Liver (tissue), 9 donors: Measurements from ENCODE around the gene NRF1. TPM values are rescaled to one million over a fixed set of nuclear protein-coding genes. Genes with fewer than 3 reads are reported as not detected.
"Not testable (repeated sequence)": the region's sequence is repeated elsewhere in the genome, so short reads cannot be mapped to it uniquely, and the experiment has no call there.

Experiments
- DNase-seq: peaks from one replicate; pipeline ENCODE4 v3.0.0-alpha.2; 2017; ENCODE audit warnings: low spot score
- H3K27ac ChIP-seq, 2 donors: one replicate each; pipeline ENCODE4 v1.7.0; 2013; ENCODE audit warnings: inconsistent platforms in 2 of 2, low read length in 2 of 2, control low read depth in 1 of 2, low read depth in 1 of 2, mild to moderate bottlenecking in 1 of 2
- H3K27me3 ChIP-seq, 4 donors: one replicate each; pipeline versions ENCODE4 v1.6.1 to v1.7.0; 2013; ENCODE audit warnings: low read length in 3 of 4, inconsistent platforms in 1 of 4, mild to moderate bottlenecking in 1 of 4, moderate library complexity in 1 of 4; ENCODE audit not compliant: control insufficient read depth in 4 of 4, insufficient read depth in 4 of 4
- H3K36me3 ChIP-seq, 4 donors: one replicate each; pipeline versions ENCODE4 v1.6.1 to v1.7.0; 2013; ENCODE audit warnings: low read length in 3 of 4, mild to moderate bottlenecking in 3 of 4, low read depth in 1 of 4, moderate library complexity in 1 of 4; ENCODE audit not compliant: control insufficient read depth in 4 of 4, insufficient read depth in 3 of 4
- H3K4me1 ChIP-seq, 4 donors: one replicate each; pipeline versions ENCODE4 v1.6.1 to v1.7.0; 2013; ENCODE audit warnings: low read length in 3 of 4, mild to moderate bottlenecking in 3 of 4, moderate library complexity in 1 of 4; ENCODE audit not compliant: control insufficient read depth in 4 of 4, insufficient read depth in 4 of 4
- H3K4me3 ChIP-seq, 3 donors: one replicate each; pipeline versions ENCODE4 v1.6.1 to v1.7.0; 2013; ENCODE audit warnings: low read length in 3 of 3, control low read depth in 1 of 3, low read depth in 1 of 3, mild to moderate bottlenecking in 1 of 3
- H3K9ac ChIP-seq, 2 donors: one replicate each; pipeline ENCODE4 v1.7.0; 2013; ENCODE audit warnings: low read length in 2 of 2, mild to moderate bottlenecking in 2 of 2, moderate library complexity in 2 of 2, control low read depth in 1 of 2, low read depth in 1 of 2
- H3K9me3 ChIP-seq, 4 donors: one replicate each; pipeline versions ENCODE4 v1.6.1 to v1.7.0; 2013; ENCODE audit warnings: low read length in 3 of 4; ENCODE audit not compliant: control insufficient read depth in 4 of 4
- ATF3 ChIP-seq: IDR thresholded peaks from 2 replicates; pipeline ENCODE4 v1.6.1; 2016; ENCODE audit warnings: antibody characterized with exemption
- FOXA2 ChIP-seq: IDR thresholded peaks from 2 replicates; pipeline ENCODE4 v1.6.1; 2016; ENCODE audit warnings: antibody characterized with exemption
- GABPA ChIP-seq, 2 donors: IDR thresholded peaks in 1 of 2; conservative IDR thresholded peaks in 1 of 2; 2 replicates each; pipeline ENCODE4 v1.6.1; 2016; ENCODE audit warnings: antibody characterized with exemption in 2 of 2, mild to moderate bottlenecking in 1 of 2, moderate library complexity in 1 of 2
- HNF4G ChIP-seq: IDR thresholded peaks from 2 replicates; pipeline ENCODE4 v1.6.1; 2016; ENCODE audit warnings: antibody characterized with exemption
- TAF1 ChIP-seq: conservative IDR thresholded peaks from 2 replicates; pipeline ENCODE4 v1.6.1; 2016; ENCODE audit warnings: antibody characterized with exemption, mild to moderate bottlenecking
- YY1 ChIP-seq: IDR thresholded peaks from 2 replicates; pipeline ENCODE4 v1.6.1; 2016; ENCODE audit warnings: antibody characterized with exemption, mild to moderate bottlenecking
- ZBTB33 ChIP-seq: IDR thresholded peaks from 2 replicates; pipeline ENCODE4 v1.6.1; 2016; ENCODE audit warnings: antibody characterized with exemption
- WGBS: extraction: QIAGEN DNeasy Blood & Tissue Kit; methylation state at CpG from one replicate; pipeline ENCODE4 v1.1.7; 2013; 5-methylcytosine and 5-hydroxymethylcytosine counted together
- polyA plus RNA-seq, 2 donors: library from polyadenylated mRNA; stranded (reverse) in 1 of 2; unstranded in 1 of 2; fragments of 200-250 nt in 1 of 2; fragments of >200 nt in 1 of 2; fragmentation: Nextera tagmentation in 1 of 2; extraction: Ambion mirVana in 1 of 2; gene quantifications; one replicate each; pipeline versions ENCODE4 v1.2.1 to v1.2.3, GENCODE V29; 2013 to 2015
- total RNA-seq, 2 donors: library from RNA; depleted of rRNA; stranded (reverse); fragments of >200 nt; gene quantifications; one replicate each; pipeline ENCODE4 v1.2.3, GENCODE V29; 2014
- donor health status: healthy.
- donor health status: healthy.
- donor health status: healthy.
- donor health status: healthy.
- donor health status: healthy.

The NRF1 gene
- total and polyA plus RNA-seq, 4 donors, result 1.3 to 14.8 (median 5.3) TPM

DNA sequence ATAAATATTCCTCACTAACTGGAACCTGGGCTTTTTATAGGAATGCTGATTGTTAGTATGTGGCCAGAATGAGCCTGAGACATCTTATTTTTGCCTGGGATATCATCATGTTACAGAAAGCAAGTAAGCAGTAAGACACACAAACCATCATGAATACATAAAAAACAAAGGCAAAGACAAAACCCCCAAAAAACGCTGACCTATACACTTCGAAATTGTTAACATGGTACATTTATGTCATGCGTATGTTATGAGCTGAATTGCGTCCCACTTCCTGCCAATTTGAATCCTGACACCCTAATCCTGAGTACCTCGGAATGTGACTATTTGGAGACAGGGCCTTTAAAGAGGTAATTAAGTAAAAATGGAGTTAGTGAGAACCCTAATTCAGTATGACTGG, 12.3 kb upstream of the NRF1 start:
- H3K36me3 ChIP-seq, result no peaks in the 10 kb centered on the region
- no peaks in the 10 kb centered on the region for H3K9me3 ChIP-seq
- H3K4me1 ChIP-seq, result no peaks in the 10 kb centered on the region
- WGBS, result 92% methylated on average over 5 of the region's 5 CpGs
- H3K27me3 ChIP-seq, result no peaks in the 10 kb centered on the region
- TF ChIP-seq TAF1 (no peak), FOXA2 (no peak), ATF3 (no peak), HNF4G (no peak)
- H3K9ac ChIP-seq, result no peak overlapping the region
- H3K4me3 ChIP-seq, result no peak overlapping the region
- no peak for DNase-seq
- H3K27ac ChIP-seq, result no peak overlapping the region

DNA sequence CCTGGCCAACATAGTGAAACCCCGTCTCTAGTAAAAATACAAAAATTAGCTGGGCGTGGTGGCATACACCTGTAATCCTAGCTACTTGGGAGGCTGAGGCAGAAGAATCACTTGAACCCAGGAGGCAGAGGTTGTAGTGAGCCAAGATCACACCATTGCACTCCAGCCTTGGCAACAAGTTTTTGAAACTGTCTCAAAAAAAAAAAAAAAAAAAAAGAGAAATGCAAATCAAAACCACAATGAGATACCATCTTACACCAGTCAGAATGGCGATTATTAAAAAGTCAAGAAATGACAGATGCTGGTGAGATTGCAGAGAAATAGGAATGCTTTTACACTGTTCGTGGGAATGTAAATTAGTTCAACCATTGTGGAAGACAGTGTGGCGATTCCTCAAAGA, 7.9 kb upstream of the NRF1 start:
- 74% methylated on average over 5 of the region's 5 CpGs for WGBS
- not testable (repeated sequence) for H3K27ac ChIP-seq, H3K4me3 ChIP-seq, DNase-seq, H3K9me3 ChIP-seq, H3K36me3 ChIP-seq, H3K27me3 ChIP-seq, H3K4me1 ChIP-seq, H3K9ac ChIP-seq

DNA sequence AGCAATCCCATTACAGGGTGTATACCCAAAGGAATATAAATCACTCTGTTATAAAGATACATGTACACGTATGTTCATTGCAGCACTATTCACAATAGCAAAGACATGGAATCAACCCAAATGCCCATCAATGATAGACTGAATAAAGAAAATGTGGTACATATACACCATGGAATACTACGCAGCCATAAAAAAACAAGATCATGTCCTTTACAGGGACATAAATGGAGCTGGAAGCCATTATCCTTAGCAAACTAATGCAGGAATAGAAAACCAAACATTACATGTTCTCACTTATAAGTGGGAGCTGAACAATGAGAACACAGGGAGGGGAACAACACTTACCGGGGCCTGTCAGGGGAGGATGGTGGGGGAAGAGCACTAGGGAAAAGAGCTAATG, 7.5 kb upstream of the NRF1 start:
- not testable (repeated sequence) for H3K9ac ChIP-seq, DNase-seq, H3K4me1 ChIP-seq, H3K4me3 ChIP-seq, H3K36me3 ChIP-seq, H3K27ac ChIP-seq, H3K9me3 ChIP-seq, H3K27me3 ChIP-seq
- 93% methylated on average over 3 of the region's 3 CpGs for WGBS

GRCh38 chr7:129604713-129605437, 6.6 kb upstream of the NRF1 start:
- Histone ChIP-seq H3K27me3 (no peaks in the 10 kb centered on the region), H3K36me3 (peaks cover 0 to 2% (median 0%) of the 10 kb centered on the region in 4 donors), H3K4me1 (no peaks in the 10 kb centered on the region), H3K9me3 (no peaks in the 10 kb centered on the region), H3K4me3 (no peak overlapping the region), H3K9ac (no peak overlapping the region), H3K27ac (no peak overlapping the region)
- WGBS, result 89% methylated on average over 8 of the region's 8 CpGs
- DNase-seq, result no peak
- no peak for TF ChIP-seq YY1
- TF ChIP-seq ZBTB33, result no peak
- TF ChIP-seq FOXA2, result no peak
- TF ChIP-seq GABPA (IDR thresholded peaks at IDR 0.05 in 1 of 2, conservative IDR thresholded peaks at IDR 0.05 in 1 of 2), result no peak
